Heart right ventricle (tissue), 16 donors: ENCODE measurements around the gene CCL14. TPM values are rescaled to one million over a fixed set of nuclear protein-coding genes. Genes with fewer than 3 reads are reported as not detected.
"Not testable (repeated sequence)": the region's sequence is repeated elsewhere in the genome, so short reads cannot be mapped to it uniquely, and the experiment has no call there.

Experiments used
- ATAC-seq, 8 donors: fragments of 200-7000 bp; cut with Tn5 transposase; one replicate each; pipeline ENCODE4 v1.9.1; 2020; ENCODE audit warnings: mild to moderate bottlenecking in 8 of 8, moderate library complexity in 8 of 8, moderate number of reproducible peaks in 1 of 8
- DNase-seq, 2 donors: peaks; one replicate each; pipeline ENCODE4 v3.0.0-alpha.2; 2020
- H3K27ac ChIP-seq, 10 donors: fragments of 200-600 bp; sonication (generic) in 2 of 10; one replicate each; pipeline versions ENCODE4 v1.5.0 to v1.8.0; 2020 to 2022; ENCODE audit warnings: mild to moderate bottlenecking in 3 of 10
- H3K27me3 ChIP-seq, 7 donors: fragments of 200-600 bp; one replicate each; pipeline ENCODE4 v1.8.0; 2021 to 2022; ENCODE audit warnings: mild to moderate bottlenecking in 2 of 7
- H3K36me3 ChIP-seq, 9 donors: fragments of 200-600 bp; sonication (generic) in 1 of 9; one replicate each; pipeline versions ENCODE4 v1.5.0 to v1.8.0; 2020 to 2022; ENCODE audit warnings: mild to moderate bottlenecking in 2 of 9
- H3K4me1 ChIP-seq, 9 donors: fragments of 200-600 bp; sonication (generic) in 1 of 9; one replicate each; pipeline versions ENCODE4 v1.5.0 to v1.8.0; 2020 to 2022; ENCODE audit warnings: mild to moderate bottlenecking in 4 of 9
- H3K4me3 ChIP-seq, 10 donors: fragments of 200-600 bp; sonication (generic) in 2 of 10; one replicate each; pipeline versions ENCODE4 v1.5.0 to v1.8.0; 2020 to 2022; ENCODE audit warnings: mild to moderate bottlenecking in 7 of 10, moderate library complexity in 2 of 10
- H3K9me3 ChIP-seq, 11 donors: fragments of 200-600 bp in 10 of 11; sonication (generic) in 2 of 11; one replicate each; pipeline versions ENCODE4 v1.5.0 to v1.8.0; 2013 to 2022; ENCODE audit warnings: mild to moderate bottlenecking in 2 of 11, control low read depth in 1 of 11, moderate library complexity in 1 of 11
- WGBS, 2 donors: extraction: QIAGEN DNeasy Blood & Tissue Kit; methylation state at CpG; one replicate each; pipeline ENCODE4 v1.1.7; 2013; ENCODE audit warnings: inconsistent platforms in 1 of 2; 5-methylcytosine and 5-hydroxymethylcytosine counted together
- intact Hi-C, 10 donors: fragments of 100-400 bp; cut with DNase I; formaldehyde crosslinking; loops; one replicate each; pipeline versions ENCODE4 v1.11.1 to v1.14.2; 2022
- polyA plus RNA-seq, 2 donors: library from polyadenylated mRNA; stranded (reverse); fragments of 200-250 nt; gene quantifications; one replicate each; pipeline ENCODE4 v1.2.3, GENCODE V29; 2013
- total RNA-seq, 10 donors: library from RNA; stranded (reverse); fragmentation: NEBNext Ultra II Directional in 3 of 10; extraction: Animal tissue kit (Norgen Biotek cat#: 25700) in 3 of 10; gene quantifications; one replicate each; pipeline versions ENCODE4 v1.2.1 to v1.2.4, GENCODE V29; 2021 to 2023
- TF ChIP-seq, protein P1 (sequence below), 9 donors: fragments of 200-600 bp; sonication (generic) in 2 of 9; IDR thresholded peaks; one replicate each; pipeline versions ENCODE4 v1.5.0 to v1.8.0; 2021 to 2022; ENCODE audit warnings: antibody characterized with exemption in 9 of 9, mild to moderate bottlenecking in 5 of 9, moderate library complexity in 1 of 9
- donor health status: Arrhythmogenic right ventricular cardiomyopathy.
- donor health status: ischemic (EF 13 %, LVEDD 7.1; RV severe dilation, severe dysfunction).
- donor health status: healthy with polysubstance abuse.
- donor health status: DM: no; HTN: yes; CAD: no.
- donor health status: DM: no; HTN: no; CAD: no.
- donor health status: ischemic (EF 25% LVEDD 6.9; RV normal size, moderate dysfunction).
- donor health status: ischemic (EF 25% LVEDD 5.7; RV mildly dilated, moderate dysfunction).
- donor health status: healthy.
- donor health status: DM: yes; HTN: yes; CAD: no.
- donor health status: Ischemic cardiomyopathy.
- donor health status: ischemic (EF 35%, LVEDD 5.7; RV mildly dilated, moderate dysfunction).
- donor health status: nonischemic (EF 11% LVEDD 7.7; RV severe dilation, severe dysfunction).
- donor health status: DM: yes; HTN: yes; CAD: no.
- donor health status: PGD.
- donor health status: ischemic (EF 29% LVEDD 5.4; RV normal size, mild dysfunction).
- donor health status: nonischemic (EF 23%, LVEDD 6.1; RV moderate dilation, normal function).

Gene CCL14
- total and polyA plus RNA-seq, 12 donors: 1.0 to 77.3 (median 5.6) TPM

DNA sequence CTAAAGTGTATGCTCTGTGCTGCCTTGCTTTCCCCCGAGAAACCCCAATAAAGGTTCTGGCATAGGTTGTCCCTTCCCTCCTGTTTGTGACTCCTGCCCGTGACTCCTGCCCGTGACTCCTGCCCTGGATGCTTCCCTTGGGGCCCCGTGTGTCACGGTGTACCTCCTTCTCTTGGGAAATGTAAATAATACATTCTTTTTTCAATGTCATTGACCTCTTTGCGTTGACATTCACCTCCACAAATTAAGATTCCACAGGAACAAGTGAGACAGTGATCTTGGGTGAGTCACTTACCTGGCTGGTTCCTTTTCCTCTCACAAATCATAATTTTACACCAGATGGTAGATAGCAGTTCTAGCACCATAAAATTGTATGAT, 14.2 kb upstream of the CCL14 start:
- no peak for DNase-seq
- intact Hi-C loops: loop anchor here in 1 of 10 donors (10.0 kb wide), 1 partner anchor 64 kb away; the partner anchor contains the start of gene CCL18
- Histone ChIP-seq H3K9me3 (no peaks in the 10 kb centered on the region), H3K36me3 (no peaks in the 10 kb centered on the region), H3K27ac (no peak overlapping the region), H3K27me3 (peaks cover 0 to 2% (median 0%) of the 10 kb centered on the region in 7 donors), H3K4me1 (no peaks in the 10 kb centered on the region), H3K4me3 (no peak overlapping the region)
- TF ChIP-seq, protein P1, sequence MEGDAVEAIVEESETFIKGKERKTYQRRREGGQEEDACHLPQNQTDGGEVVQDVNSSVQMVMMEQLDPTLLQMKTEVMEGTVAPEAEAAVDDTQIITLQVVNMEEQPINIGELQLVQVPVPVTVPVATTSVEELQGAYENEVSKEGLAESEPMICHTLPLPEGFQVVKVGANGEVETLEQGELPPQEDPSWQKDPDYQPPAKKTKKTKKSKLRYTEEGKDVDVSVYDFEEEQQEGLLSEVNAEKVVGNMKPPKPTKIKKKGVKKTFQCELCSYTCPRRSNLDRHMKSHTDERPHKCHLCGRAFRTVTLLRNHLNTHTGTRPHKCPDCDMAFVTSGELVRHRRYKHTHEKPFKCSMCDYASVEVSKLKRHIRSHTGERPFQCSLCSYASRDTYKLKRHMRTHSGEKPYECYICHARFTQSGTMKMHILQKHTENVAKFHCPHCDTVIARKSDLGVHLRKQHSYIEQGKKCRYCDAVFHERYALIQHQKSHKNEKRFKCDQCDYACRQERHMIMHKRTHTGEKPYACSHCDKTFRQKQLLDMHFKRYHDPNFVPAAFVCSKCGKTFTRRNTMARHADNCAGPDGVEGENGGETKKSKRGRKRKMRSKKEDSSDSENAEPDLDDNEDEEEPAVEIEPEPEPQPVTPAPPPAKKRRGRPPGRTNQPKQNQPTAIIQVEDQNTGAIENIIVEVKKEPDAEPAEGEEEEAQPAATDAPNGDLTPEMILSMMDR (IDR thresholded peaks at IDR 0.05): no peak
- ATAC-seq: no peak
- WGBS, 2 donors: 80 to 87% methylated on average over 6 of the region's 6 CpGs

DNA sequence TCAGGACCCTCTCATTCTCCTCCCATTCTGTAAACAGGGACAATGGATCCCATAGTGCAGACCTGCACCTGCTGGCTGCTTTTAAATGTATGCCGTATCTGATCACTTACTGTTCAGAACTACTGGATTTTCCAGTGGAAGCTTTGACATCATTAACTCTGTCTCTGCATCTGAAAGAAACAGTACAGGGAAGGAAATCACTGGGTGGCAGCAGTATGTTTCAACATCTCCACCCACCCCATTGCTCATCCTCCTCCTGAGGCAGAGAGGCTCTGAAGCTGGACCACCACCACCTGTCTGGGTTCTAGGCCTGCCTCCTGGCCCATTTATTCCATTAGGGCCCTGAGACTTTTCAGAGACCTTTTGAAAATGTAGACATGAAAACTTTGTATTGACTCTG, 12.2 kb upstream of the CCL14 start:
- Histone ChIP-seq H3K4me1 (no peaks in the 10 kb centered on the region), H3K27me3 (no peaks in the 10 kb centered on the region), H3K27ac (no peak overlapping the region), H3K9me3 (peaks cover 0 to 10% (median 0%) of the 10 kb centered on the region in 11 donors), H3K4me3 (no peak overlapping the region), H3K36me3 (no peaks in the 10 kb centered on the region)
- WGBS, 2 donors: 81 to 85% methylated on average over 1 of the region's 1 CpG
- ATAC-seq: no peak
- no peak for DNase-seq
- TF ChIP-seq, protein P1 (IDR thresholded peaks at IDR 0.05): no peak
- intact Hi-C loops: no loop called here

DNA sequence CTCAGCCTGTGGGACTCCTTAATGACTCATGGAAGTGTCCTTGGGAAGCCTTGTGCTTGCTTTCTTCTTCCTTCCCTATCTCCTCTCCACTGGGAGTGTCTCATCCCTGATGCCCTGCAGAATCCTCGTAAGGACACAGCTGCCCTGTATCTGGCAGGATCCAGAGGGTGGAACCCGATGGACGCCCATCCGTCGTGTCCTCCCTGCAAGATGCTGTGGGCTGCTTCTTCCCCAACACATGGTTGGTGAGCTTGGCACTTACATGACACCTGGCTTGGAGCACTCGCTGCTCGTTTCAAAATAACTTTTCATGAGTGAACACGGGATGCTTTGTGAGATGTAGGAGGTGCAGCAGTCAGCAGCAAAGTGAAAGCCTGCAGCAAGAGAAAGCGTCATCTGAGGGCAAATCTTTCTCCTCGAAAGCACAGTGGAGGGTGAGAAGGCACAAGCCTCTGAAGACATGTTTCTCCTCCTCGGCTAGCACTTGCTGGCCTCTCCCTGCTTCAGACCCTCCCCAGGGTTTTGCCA, 11.6 kb upstream of the CCL14 start:
- WGBS, 2 donors: 68 to 76% methylated on average over 11 of the region's 11 CpGs
- ATAC-seq (no peak), DNase-seq (no peak)
- no peaks in the 10 kb centered on the region for H3K4me1 ChIP-seq
- TF ChIP-seq, protein P1 (IDR thresholded peaks at IDR 0.05): no peak
- H3K4me3 ChIP-seq: no peak overlapping the region
- intact Hi-C loops: no loop called here
- no peaks in the 10 kb centered on the region for H3K36me3 ChIP-seq
- peaks cover 0 to 10% (median 0%) of the 10 kb centered on the region in 11 donors for H3K9me3 ChIP-seq
- peaks cover 0 to 1% (median 0%) of the 10 kb centered on the region in 7 donors for H3K27me3 ChIP-seq
- H3K27ac ChIP-seq: no peak overlapping the region

DNA sequence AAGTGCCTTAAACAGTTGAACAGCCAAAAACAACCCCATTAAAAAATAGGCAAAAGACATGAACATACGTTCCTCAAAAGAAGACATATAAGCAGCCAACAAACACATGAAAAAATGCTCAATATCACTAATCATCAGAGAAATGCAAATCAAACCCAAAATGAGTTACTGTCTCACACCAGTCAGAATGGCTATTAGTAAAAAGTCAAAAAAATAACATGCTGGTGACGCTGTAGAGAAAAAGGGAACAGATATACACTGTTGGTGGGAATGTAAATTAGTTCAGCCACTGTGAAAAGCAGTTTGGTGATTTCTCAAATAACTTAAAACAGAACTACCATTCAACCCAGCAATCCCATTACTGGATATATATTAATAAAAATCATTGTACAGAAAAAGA, 8.8 kb upstream of the CCL14 start:
- 86% methylated on average over 2 of the region's 2 CpGs for WGBS, 2 donors
- DNase-seq, H3K4me1 ChIP-seq, H3K4me3 ChIP-seq, ATAC-seq, intact Hi-C loops, H3K27me3 ChIP-seq, H3K36me3 ChIP-seq, H3K27ac ChIP-seq: not testable (repeated sequence)
- H3K9me3 ChIP-seq: peaks cover 0 to 10% (median 0%) of the 10 kb centered on the region in 11 donors

DNA sequence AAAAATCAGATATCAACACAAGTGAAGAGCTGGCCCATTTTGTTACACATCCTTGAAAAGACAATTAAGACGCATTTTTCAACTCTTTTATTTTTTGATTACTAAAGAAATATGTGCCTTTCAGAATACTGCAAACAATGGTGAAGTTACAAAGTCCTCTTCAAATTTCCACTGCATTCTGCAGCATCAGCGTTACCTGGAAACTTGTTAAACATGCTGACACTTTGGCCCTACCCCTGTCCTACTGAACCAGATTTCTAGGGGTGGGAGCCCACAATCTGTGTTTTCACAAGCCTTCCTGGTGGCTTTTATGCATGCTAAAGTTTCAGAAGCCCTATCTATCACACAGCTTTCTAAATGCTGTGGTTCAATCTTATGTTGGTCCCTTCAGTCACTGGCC, 4.5 kb upstream of the CCL14 start:
- ATAC-seq: no peak
- Histone ChIP-seq H3K9me3 (peaks cover 0 to 21% (median 9%) of the 10 kb centered on the region in 11 donors), H3K27me3 (peaks cover 0 to 5% (median 0%) of the 10 kb centered on the region in 7 donors), H3K4me3 (no peak overlapping the region), H3K4me1 (peaks cover 0 to 28% (median 10%) of the 10 kb centered on the region in 9 donors), H3K36me3 (no peaks in the 10 kb centered on the region), H3K27ac (no peak overlapping the region)
- 89 to 90% methylated on average over 2 of the region's 2 CpGs for WGBS, 2 donors
- TF ChIP-seq, protein P1 (IDR thresholded peaks at IDR 0.05): no peak
- intact Hi-C loops: no loop called here
- DNase-seq: no peak
